SK-N-MC (cell line): ENCODE measurements around the gene APEX2.

Experiments used
- EZH2 ChIP-seq: fragments of 200-600 bp; sonication (generic); IDR thresholded peaks from one replicate; pipeline ENCODE4 v1.6.1; 2017; ENCODE audit warnings: antibody characterized with exemption
- FOXP2 ChIP-seq: optimal IDR thresholded peaks from 2 replicates; pipeline ENCODE3; 2011; ENCODE audit warnings: mild to moderate bottlenecking, moderate library complexity; ENCODE audit not compliant: insufficient read depth; ENCODE audit errors: extremely low read length, control extremely low read depth
- POLR2AphosphoS5 ChIP-seq: IDR thresholded peaks from 2 replicates; pipeline ENCODE4 v1.6.1; 2012; ENCODE audit warnings: mild to moderate bottlenecking, low read depth, low read length, borderline replicate concordance

DNA sequence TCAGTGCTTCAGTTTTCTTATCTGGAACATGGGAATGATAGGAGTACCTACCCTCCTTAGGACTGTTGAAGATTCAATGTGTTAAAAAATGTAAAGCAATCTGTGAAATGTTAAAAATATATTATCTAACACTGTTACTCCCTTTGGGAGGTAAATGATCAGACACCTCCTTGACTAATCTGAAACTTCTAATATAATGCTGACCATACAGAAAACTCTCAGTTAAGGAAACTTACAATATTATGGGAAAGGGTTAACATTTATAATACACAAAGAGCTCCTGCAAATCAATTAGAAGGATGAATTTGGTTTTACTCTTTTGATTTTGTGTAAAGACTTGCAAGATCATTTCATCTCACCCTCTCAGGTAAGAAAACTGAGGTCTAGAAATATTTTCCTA lies 4.5 kb upstream of the APEX2 start:
- TF ChIP-seq EZH2 (no peak), POLR2AphosphoS5 (no peak), FOXP2 (no peak)
